Measurements from ENCODE around the gene FBP1.

GRCh38 chr9:94560237-94560636, 79.1 kb downstream of the FBP1 start:
- TF ChIP-seq CTCF (IDR thresholded peaks at IDR 0.05 in 2 of 3, conservative IDR thresholded peaks at IDR 0.05 in 1 of 3; ENCODE audit: control insufficient read depth in 2 of 3, extremely low read depth in 1 of 3, insufficient read depth in 1 of 3, low read depth in 3 of 3, low read length in 3 of 3) (no peak), REST (IDR thresholded peaks at IDR 0.05; ENCODE audit: low read depth, low read length) (no peak), ATF2 (IDR thresholded peaks at IDR 0.05; ENCODE audit: low read length) (no peak), RCOR1 (conservative IDR thresholded peaks at IDR 0.05; ENCODE audit: low read depth, low read length) (no peak), MTA3 (IDR thresholded peaks at IDR 0.05; ENCODE audit: borderline replicate concordance, low read length) (no peak), POLR2AphosphoS2 (IDR thresholded peaks at IDR 0.05; ENCODE audit: low read depth, low read length) (no peak), EZH2 (IDR thresholded peaks at IDR 0.05; ENCODE audit: borderline replicate concordance, control insufficient read depth, low read depth, low read length) (no peak), ATF3 (IDR thresholded peaks at IDR 0.05; ENCODE audit: borderline replicate concordance, extremely low read depth, low read depth, low read length) (no peak), BCL11A (IDR thresholded peaks at IDR 0.05; ENCODE audit: low read depth, low read length) (no peak), JUNB (IDR thresholded peaks at IDR 0.05) (no peak), ESRRA (IDR thresholded peaks at IDR 0.05; ENCODE audit: low read length) (no peak), SMC3 (IDR thresholded peaks at IDR 0.05; ENCODE audit: borderline replicate concordance, low read length) (no peak), TBL1XR1 (IDR thresholded peaks at IDR 0.05; ENCODE audit: low read depth, low read length) (no peak)

Measured in GM12878 (cell line).